HG02610 (cell line): Measurements from ENCODE around the gene GK2.

Experiments
- ATAC-seq: cut with Tn5 transposase; IDR thresholded peaks from one replicate; pipeline ENCODE4 v1.9.1; 2021; ENCODE audit warnings: mild to moderate bottlenecking, moderate library complexity; ENCODE audit not compliant: unreplicated experiment

Gene GK2

DNA sequence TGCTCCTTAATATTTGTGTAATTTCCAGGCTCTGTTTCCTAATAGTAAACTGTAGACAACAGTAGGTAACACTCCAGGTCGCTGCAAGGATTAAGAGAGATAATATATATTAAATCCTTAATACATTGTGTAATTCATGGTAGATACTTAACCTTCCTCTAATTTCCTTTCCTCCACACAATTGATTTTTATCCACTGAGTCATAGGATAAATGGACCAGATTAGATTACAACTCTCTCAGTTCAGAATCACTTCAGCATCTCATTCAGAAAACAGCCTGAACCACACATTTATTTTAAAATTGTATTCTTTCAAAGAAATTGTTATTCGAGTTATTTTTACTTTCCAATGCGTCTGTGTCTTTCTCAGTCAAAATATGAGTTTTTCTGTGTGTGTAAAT is 17.1 kb downstream of the GK2 start:
- ATAC-seq, result no peak

DNA sequence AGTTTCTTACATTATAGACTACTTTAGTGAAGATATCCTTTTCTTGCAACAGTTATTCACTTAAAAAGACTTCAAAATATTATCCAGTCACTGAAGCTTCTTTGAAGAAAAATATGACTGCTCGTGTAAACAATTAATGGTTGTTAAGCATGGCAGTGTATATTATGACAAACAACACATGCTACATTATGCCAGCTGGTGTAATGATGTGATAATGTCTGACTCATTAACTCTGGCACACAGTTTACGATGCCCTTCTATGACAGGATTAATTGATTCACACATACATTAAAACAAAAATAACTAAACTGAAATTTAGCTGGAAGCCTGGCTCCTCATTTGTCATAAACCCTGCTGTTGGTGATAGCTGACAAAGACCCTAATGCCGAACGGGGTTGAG is 22.4 kb downstream of the GK2 start:
- no peak for ATAC-seq

DNA sequence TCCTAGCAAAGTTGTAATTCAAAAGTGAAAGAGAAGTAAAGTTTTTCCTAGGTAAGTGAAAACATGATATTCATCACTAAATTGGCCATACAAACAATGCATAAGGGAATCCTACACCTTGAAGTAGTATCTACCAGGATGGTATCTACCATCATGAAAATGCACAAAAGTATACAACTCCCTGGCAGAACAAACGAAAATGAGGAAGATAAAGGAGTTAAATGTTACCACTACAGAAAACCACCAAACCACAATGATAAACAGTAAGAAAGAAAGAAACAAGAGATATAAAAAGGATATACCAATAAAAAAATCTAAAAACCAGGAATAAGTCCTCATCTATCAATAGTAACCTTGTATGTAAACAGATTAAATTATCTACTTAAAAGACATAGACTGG is 26.9 kb downstream of the GK2 start:
- ATAC-seq, result no peak

DNA sequence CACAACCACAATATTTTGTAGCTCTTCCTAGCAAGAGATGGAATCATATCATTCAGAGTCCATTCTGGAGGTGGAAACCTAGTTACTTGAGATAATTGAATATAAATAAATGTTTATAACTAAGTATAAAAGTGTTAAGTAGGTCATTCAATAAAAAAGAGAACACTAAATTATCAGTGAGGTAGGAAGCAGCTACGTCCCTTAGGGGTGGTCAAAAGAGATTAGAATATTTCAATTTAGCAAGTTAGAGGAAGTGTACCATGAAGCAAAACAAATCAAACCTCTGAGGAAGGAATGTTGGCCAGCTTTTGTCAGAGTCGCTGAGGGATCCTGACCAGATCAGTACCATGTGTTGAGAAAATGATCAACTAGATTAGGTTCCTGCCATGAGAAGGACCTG is 38.0 kb downstream of the GK2 start:
- ATAC-seq, result no peak

DNA sequence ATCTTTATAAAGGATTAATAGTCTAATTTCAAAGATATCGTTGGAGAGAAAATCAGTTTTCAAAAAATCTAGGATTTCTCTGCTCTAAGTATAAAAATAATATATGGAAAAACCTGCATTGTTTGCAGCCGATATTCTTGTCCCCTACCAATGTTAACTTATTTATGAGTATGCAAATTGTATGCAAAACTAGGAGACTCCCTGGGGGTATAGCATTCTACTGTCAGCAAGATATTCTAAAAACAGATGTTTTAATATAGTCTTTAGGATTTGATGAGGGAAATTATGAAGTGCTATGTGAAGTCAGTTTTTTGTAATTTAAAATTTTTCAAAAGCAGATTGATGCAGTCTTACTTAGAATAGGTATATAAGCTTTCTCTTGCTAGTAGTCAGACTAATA is 40.9 kb downstream of the GK2 start:
- ATAC-seq, result no peak

DNA sequence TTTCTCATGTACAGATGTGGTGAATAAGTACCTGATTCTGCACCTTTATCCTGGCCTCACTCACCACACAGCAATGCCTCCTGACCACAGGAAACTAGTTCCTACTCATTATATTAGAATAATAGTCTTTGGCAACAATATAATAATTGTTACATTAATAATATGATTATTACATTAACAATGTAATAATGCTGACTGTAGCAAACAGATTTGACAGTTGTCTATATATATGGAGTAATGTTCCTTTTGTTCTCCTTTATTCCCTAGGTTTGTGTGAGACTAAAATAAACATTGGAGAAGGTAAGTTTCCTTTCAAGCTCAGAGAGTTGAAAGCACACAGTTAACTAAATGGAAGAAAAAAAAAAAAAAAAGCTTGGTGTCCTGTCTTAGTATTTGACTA is 41.6 kb downstream of the GK2 start:
- no peak for ATAC-seq

DNA sequence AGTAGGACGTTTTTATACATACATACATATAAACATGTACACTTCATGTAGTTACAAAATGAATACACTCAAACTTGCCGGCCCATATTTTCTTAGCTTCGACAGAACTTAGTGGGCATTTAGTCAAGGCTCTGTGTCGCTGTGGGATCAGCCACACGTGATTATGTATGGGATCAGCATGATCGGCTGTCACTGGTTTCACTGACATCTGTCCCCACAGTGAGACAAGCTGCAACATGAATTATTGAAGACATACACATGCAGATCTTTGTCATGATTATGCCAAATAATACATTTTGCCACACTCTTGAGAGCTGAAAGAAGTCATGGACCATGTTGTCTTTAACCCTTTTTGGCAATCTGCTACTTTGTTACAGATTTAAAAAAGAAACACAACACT is 44.0 kb downstream of the GK2 start:
- no peak for ATAC-seq

DNA sequence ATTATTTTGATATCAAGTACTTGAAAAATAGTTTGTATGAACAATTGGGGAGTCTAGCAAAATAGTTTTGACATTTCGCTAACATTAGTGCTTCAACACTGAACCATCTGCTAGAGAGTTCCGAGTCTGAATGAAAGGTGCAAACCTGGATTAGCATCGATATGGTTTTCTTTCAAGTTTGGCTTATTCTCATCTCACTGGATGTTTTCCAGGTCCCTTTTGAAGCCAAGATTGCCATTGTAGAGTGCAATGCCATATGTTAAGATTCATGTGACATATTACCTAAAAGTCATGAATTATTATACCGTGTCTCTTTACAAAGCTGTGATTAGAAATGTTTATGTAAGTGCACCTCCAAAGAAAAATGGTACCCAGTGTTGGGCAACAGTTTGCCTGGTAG is 45.4 kb downstream of the GK2 start:
- ATAC-seq, result no peak

DNA sequence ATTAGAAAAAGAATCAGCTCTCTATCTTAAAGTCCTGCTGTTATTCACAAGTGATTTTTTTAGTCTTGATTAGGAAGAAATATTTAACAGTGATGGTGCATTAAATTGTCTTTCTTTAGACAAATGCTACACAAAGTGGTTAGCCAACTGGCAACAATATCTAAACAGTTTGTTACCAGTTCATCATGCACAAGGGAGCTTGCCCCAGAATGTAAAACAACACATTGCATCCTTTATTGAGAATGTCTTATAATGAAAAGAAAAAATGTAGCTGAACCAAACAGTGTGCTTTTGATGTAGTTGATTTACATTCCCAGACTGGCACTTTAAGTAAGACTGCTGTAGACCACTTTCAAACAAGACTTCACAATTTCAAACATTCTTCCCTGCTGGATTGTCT is 48.0 kb downstream of the GK2 start:
- ATAC-seq, result no peak

DNA sequence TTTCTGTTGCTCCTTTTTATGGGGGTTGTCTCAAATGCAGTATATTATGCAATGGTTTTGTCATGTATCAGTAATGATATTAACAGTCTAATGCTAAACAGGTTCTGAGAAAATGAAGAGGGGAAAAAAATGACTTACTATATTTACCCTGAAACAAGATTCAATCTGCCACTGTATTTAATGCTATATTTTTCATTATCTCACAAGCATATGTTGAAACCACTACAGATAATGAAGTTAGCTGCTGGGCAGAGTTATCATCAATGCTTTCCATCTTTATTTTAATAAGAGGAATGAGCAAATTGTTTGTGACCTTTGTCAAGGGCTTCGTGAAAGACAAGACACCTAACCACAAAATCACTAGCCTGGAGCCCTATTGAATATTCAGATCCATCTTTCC is 49.6 kb downstream of the GK2 start:
- no peak for ATAC-seq

DNA sequence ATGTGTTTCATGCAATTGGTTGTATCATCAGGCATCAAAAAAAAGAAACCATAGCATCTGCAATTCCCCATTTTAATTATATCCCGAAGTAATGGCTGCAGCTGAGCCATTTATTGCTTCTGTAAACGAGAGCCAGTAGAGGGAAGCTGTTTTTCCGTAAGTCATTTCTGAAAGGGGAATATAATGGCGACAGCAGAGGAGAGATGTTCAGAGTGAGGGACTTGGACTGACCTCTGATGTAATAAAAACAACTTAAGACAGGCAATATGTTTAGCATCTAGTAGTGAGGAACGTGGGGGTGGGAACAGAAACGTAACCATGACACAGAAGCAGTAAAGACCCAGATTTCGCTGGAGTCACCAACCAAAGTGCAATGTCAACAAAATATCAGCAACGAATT is 50.7 kb downstream of the GK2 start:
- ATAC-seq, result no peak
